ENCODE measurements around the gene BTNL8. TPM values are rescaled to one million over a fixed set of nuclear protein-coding genes. Genes with fewer than 3 reads are reported as not detected.
A peak's percentile ranks its signal among the peaks of the same experiment; 100 is the strongest.

The BTNL8 gene
- total RNA-seq, 3 donors from 2014 or later, result 39.2 to 82.2 (median 63.5) TPM

- ATAC-seq (no peak), DNase-seq (no peak)
- intact Hi-C loops (cut with DNase I, micrococcal nuclease), result no loop called here
- Histone ChIP-seq H3K9me3 (no peaks in the 10 kb centered on the region), H3K4me1 (ENCODE audit: low read depth) (no peaks in the 10 kb centered on the region), H3K36me3 (ENCODE audit: low read depth) (no peaks in the 10 kb centered on the region), H3K4me3 (no peak overlapping the region)
- TF ChIP-seq CTCF (IDR thresholded peaks at IDR 0.05), result no peak
These were observed 60.7 kb downstream of the BTNL8 start for GRCh38 chr5:180959661-180960060.

- DNase-seq (no peak), ATAC-seq (no peak)
- H3K9me3 ChIP-seq, result no peaks in the 10 kb centered on the region
- H3K4me1 ChIP-seq (ENCODE audit: low read depth), result no peaks in the 10 kb centered on the region
- no peaks in the 10 kb centered on the region for H3K36me3 ChIP-seq (ENCODE audit: low read depth)
- no peak overlapping the region for H3K4me3 ChIP-seq
- no peak for TF ChIP-seq CTCF (IDR thresholded peaks at IDR 0.05)
- intact Hi-C loops (cut with DNase I, micrococcal nuclease), result no loop called here
These were observed 61.2 kb downstream of the BTNL8 start for GRCh38 chr5:180960209-180960608.

GRCh38 chr5:180969406-180969805 is 70.4 kb downstream of the BTNL8 start:
- DNase-seq (no peak), ATAC-seq (no peak)
- intact Hi-C loops (cut with DNase I, micrococcal nuclease), result no loop called here
- H3K9me3 ChIP-seq, result no peaks in the 10 kb centered on the region
- no peaks in the 10 kb centered on the region for H3K4me1 ChIP-seq (ENCODE audit: low read depth)
- H3K36me3 ChIP-seq (ENCODE audit: low read depth), result no peaks in the 10 kb centered on the region
- H3K4me3 ChIP-seq, result no peak overlapping the region
- TF ChIP-seq CTCF (IDR thresholded peaks at IDR 0.05), result no peak

GRCh38 chr5:180970336-180970735 is 71.4 kb downstream of the BTNL8 start:
- intact Hi-C loops (cut with DNase I, micrococcal nuclease), result no loop called here
- no peaks in the 10 kb centered on the region for H3K36me3 ChIP-seq (ENCODE audit: low read depth)
- no peak for DNase-seq
- no peak for TF ChIP-seq CTCF (IDR thresholded peaks at IDR 0.05)
- no peaks in the 10 kb centered on the region for H3K4me1 ChIP-seq (ENCODE audit: low read depth)
- no peak overlapping the region for H3K4me3 ChIP-seq
- H3K9me3 ChIP-seq, result no peaks in the 10 kb centered on the region
- no peak for ATAC-seq

GRCh38 chr5:180970875-180971274 is 71.9 kb downstream of the BTNL8 start:
- DNase-seq (no peak), ATAC-seq (peak; percentile 75)
- Histone ChIP-seq H3K4me1 (ENCODE audit: low read depth) (no peaks in the 10 kb centered on the region), H3K36me3 (ENCODE audit: low read depth) (no peaks in the 10 kb centered on the region), H3K9me3 (no peaks in the 10 kb centered on the region), H3K4me3 (no peak overlapping the region)
- intact Hi-C loops (cut with DNase I, micrococcal nuclease), result no loop called here
- no peak for TF ChIP-seq CTCF (IDR thresholded peaks at IDR 0.05)

GRCh38 chr5:180974612-180975315 is 75.8 kb downstream of the BTNL8 start:
- ATAC-seq (no peak), DNase-seq (no peak)
- intact Hi-C loops (cut with DNase I, micrococcal nuclease), result no loop called here
- H3K9me3 ChIP-seq, result no peaks in the 10 kb centered on the region
- no peak overlapping the region for H3K4me3 ChIP-seq
- no peaks in the 10 kb centered on the region for H3K4me1 ChIP-seq (ENCODE audit: low read depth)
- no peak for TF ChIP-seq CTCF (IDR thresholded peaks at IDR 0.05)
- no peaks in the 10 kb centered on the region for H3K36me3 ChIP-seq (ENCODE audit: low read depth)
